Measurements from ENCODE around the gene CHST11.

CHST11 gene

GRCh38 chr12:104714369-104714768 lies 257.6 kb downstream of the CHST11 start:
- TF ChIP-seq, protein P1, sequence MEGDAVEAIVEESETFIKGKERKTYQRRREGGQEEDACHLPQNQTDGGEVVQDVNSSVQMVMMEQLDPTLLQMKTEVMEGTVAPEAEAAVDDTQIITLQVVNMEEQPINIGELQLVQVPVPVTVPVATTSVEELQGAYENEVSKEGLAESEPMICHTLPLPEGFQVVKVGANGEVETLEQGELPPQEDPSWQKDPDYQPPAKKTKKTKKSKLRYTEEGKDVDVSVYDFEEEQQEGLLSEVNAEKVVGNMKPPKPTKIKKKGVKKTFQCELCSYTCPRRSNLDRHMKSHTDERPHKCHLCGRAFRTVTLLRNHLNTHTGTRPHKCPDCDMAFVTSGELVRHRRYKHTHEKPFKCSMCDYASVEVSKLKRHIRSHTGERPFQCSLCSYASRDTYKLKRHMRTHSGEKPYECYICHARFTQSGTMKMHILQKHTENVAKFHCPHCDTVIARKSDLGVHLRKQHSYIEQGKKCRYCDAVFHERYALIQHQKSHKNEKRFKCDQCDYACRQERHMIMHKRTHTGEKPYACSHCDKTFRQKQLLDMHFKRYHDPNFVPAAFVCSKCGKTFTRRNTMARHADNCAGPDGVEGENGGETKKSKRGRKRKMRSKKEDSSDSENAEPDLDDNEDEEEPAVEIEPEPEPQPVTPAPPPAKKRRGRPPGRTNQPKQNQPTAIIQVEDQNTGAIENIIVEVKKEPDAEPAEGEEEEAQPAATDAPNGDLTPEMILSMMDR (IDR thresholded peaks at IDR 0.05; ENCODE audit: borderline replicate concordance, control extremely low read depth, extremely low read depth, insufficient read depth, missing control alignments): no peak

GRCh38 chr12:104716172-104716571 lies 259.4 kb downstream of the CHST11 start:
- in situ Hi-C loops (cut with MboI; ENCODE audit: low sequenced_read_pairs, unreplicated experiment): no loop called here
- TF ChIP-seq, protein P1 (IDR thresholded peaks at IDR 0.05; ENCODE audit: borderline replicate concordance, control extremely low read depth, extremely low read depth, insufficient read depth, missing control alignments): no peak
- DNase-seq (ENCODE audit: low spot score): no peak

More at GRCh38 chr12:104714369-104714768, 257.6 kb downstream of the CHST11 start:
- DNase-seq (ENCODE audit: low spot score): no peak
- in situ Hi-C loops (cut with MboI; ENCODE audit: low sequenced_read_pairs, unreplicated experiment): no loop called here

DNA sequence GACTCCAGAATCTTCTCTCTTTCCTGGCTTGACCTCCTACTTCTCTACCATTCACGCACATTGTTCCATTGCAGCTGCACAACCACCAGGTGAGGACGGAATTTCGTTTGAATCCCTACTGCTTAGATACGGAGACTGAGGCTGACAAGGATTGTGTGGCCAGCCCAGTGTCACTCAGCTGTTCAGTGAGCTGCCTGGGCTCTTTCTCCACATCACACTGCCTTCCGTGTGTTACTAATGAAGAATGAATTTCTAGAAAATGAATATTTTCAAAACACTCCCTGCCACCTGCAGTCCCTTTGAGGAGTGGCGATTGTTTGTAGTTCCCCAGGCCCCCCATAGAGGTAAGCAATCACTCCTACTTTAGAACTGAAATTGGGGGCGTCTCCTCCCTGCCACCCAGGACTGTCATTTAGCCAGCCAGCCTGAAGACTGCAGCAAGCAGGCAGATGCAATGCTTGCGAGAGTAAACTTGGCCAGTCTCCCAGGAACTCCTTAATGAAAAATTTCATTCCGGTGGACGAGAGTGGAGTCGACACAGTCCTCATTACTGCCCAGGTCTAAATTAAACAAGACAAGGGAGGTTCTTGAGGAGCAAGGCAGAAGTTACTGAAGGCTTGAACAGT lies 261.7 kb downstream of the CHST11 start:
- TF ChIP-seq, protein P1 (IDR thresholded peaks at IDR 0.05; ENCODE audit: borderline replicate concordance, control extremely low read depth, extremely low read depth, insufficient read depth, missing control alignments): no peak
- in situ Hi-C loops (cut with MboI; ENCODE audit: low sequenced_read_pairs, unreplicated experiment): no loop called here
- no peak for DNase-seq (ENCODE audit: low spot score)

DNA sequence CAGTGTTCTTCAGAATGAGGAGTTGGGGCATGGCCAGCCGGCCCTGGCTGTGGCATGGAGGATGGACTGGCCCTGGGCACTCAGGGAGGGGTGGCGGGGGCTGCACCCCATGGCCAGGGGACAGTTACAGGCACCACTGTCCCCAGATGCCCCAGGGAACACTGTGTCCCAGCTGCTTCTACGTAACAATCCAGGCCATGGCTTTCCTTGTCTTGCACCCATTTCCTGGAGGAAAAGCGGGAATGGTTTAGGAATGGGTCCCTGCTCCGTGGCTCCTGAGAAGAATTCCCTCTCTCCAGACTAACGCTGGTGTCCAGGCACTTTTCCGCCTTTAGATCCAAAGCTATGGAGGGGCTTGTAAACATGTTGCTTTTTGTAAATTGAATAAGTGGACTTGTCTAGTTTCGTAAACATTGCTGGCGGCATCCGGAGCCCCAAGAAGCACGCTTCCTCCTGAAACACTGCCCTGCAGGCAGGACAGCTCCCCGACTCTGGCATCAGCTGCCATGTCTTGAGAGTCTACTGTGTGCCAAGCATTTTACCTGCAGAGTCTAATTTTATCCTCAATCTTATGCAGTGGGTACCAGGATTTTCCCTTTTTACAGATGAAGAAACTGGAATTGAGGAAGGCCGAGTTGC lies 263.1 kb downstream of the CHST11 start:
- in situ Hi-C loops (cut with MboI; ENCODE audit: low sequenced_read_pairs, unreplicated experiment): no loop called here
- no peak for DNase-seq (ENCODE audit: low spot score)
- TF ChIP-seq, protein P1 (IDR thresholded peaks at IDR 0.05; ENCODE audit: borderline replicate concordance, control extremely low read depth, extremely low read depth, insufficient read depth, missing control alignments): no peak

DNA sequence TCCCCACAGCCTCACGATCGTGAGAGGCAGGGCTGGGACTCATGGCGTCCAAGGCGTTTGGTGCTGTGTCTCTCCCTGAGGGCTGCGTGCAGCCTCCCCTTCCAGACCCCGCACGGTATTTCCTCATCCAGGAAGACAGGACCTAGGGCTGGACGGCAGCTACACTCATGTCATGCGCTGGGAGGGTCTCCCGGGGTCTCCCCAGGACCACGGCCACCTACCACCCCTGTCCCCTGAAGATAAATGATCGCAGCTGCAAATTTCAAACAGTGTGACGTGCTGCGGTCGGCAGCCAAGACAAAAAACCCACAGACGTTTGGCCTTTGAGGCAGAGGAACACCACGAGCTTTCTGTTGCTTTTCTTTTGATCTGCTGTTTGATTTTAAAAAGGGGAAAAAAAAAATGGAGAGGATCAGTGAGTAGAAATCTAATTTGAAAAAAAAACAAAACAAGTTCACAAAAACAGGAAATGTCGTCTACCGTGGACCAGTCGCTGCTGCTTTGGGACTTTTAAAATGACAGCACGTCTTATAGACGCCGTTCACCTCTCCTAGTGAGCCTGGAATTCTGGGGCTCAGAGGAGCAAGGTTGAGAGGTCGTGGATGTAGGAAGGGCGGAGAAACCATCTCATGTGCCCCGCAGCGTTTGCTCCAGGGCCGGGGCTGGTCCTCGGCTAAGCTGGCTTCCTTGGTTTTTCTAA lies 263.7 kb downstream of the CHST11 start:
- peak; percentile 74 for DNase-seq (ENCODE audit: low spot score)
- in situ Hi-C loops (cut with MboI; ENCODE audit: low sequenced_read_pairs, unreplicated experiment): no loop called here
- TF ChIP-seq, protein P1 (IDR thresholded peaks at IDR 0.05; ENCODE audit: borderline replicate concordance, control extremely low read depth, extremely low read depth, insufficient read depth, missing control alignments): no peak

- in situ Hi-C loops (cut with MboI; ENCODE audit: low sequenced_read_pairs, unreplicated experiment): no loop called here
- TF ChIP-seq, protein P1 (IDR thresholded peaks at IDR 0.05; ENCODE audit: borderline replicate concordance, control extremely low read depth, extremely low read depth, insufficient read depth, missing control alignments): no peak
- DNase-seq (ENCODE audit: low spot score): no peak
Measured at GRCh38 chr12:104721039-104721405, 264.3 kb downstream of the CHST11 start.
